HG02943 (cell line): ENCODE results near the gene MYPN.

Experiments
- ATAC-seq: cut with Tn5 transposase; IDR thresholded peaks from one replicate; pipeline ENCODE4 v1.9.1; 2021; ENCODE audit warnings: mild to moderate bottlenecking, low read depth, moderate library complexity; ENCODE audit not compliant: unreplicated experiment

The MYPN gene

GRCh38 chr10:68087685-68088401, 21.4 kb upstream of the MYPN start:
- ATAC-seq: no peak

- peak; percentile 76 for ATAC-seq
Measured at GRCh38 chr10:68088740-68089139, 20.5 kb upstream of the MYPN start.

DNA sequence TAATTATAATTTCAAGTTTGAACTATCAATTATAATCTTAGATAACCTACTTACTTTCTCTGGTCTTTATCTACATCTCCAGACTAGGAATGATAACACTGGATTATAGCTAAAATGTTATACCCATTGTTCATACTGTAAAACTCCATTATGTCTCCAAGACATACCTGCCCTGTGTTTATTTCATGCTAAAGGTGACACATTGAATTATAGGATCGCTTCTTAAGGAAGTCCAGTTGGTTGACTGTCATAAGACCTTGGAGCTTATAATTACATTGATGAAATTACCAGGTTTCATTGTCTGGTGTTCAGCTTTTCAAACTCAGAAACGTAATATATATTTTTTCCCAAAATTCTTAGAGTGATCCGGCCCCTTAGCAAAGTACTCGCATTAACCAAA, 18.7 kb upstream of the MYPN start:
- no peak for ATAC-seq

DNA sequence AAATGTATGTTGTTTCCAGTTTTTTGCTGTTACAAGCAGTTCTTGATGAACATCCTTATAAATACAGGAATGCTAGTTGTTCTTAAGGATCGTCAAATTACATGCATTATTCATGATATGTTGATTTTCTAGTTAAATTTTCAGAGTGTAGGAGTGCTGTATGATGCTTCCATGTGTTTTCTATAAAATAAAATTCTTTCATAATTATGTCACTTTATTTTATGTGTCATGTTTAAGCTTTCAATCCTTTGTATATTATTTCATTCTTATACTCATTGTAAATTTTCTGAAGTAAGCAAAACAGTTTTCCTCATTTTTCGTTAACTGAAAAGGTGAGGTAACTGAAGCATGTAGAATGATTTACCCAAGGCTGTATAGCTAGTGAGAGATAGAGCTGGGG, 16.8 kb upstream of the MYPN start:
- ATAC-seq: no peak

DNA sequence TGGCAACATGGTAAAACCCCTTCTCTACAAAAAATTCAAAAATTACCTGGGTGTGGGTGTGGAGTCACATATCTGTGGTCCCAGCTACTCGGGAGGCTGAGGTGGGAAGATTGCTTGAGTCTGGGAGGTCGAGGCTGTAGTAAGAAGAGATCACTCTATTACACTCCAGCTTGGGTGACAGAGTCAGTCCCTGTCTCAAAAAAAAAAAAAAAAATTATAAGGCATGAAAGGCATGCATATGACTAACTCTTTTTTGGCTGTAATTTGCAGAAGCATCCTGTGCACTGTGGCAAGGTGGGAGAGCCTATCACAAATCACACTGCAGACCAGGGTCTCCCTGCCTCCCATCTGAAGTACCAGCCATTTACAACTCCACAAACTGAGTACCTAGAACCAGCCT, 14.1 kb upstream of the MYPN start:
- ATAC-seq: no peak

DNA sequence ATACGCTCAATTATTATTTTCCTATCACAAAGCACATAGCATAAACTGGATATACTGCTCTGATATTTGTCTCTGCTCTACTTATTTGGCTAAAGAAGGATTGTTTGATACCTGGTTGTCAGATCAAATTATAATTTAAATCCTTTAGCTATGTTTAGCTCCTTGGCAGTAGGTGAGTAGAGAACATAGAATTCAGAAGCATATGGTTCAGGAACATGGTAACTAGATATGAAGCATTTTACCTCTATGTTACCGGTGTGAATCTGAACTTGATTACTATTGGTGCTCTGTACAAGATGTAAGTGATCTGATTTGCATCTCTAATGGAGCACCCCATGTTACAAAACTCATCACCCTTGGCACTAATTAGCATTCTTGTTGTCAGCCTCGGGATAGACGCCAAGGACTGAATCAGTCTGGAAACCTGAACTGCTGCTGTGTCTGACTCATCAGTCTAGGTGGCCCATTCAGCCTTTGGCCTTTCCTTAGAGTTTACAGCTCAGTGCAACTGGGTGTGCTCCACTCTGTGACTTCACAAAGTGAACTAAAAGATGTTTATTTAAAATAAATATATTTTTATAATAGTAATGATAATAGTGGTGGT, 12.3 kb upstream of the MYPN start:
- no peak for ATAC-seq

- ATAC-seq: no peak
Measured at GRCh38 chr10:68099736-68100135, 9.6 kb upstream of the MYPN start.

- ATAC-seq: no peak
Measured at GRCh38 chr10:68101066-68101465, 8.2 kb upstream of the MYPN start.

- no peak for ATAC-seq
Measured at GRCh38 chr10:68103261-68103878, 5.9 kb upstream of the MYPN start.

DNA sequence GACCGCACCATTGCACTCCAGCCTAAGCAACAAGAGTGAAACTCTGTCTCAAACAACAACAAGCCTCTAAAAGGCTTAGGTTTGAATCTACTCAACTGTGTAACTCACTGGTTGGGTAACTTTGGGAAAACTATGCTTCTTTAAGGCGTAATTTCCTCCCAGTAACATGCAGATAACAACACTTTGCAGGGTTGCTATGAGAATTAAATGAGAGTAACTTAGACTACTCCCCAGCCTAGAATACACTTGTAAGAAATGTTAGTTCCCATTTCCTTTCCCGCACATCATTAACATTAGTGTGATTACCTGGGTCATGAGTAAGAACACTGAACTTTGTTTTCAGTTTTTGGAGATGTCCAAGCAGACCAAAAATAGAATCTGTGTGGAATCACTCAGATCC, 5.4 kb upstream of the MYPN start:
- no peak for ATAC-seq

GRCh38 chr10:68105820-68106219, 3.5 kb upstream of the MYPN start:
- no peak for ATAC-seq

GRCh38 chr10:68106656-68107055, 2.6 kb upstream of the MYPN start:
- no peak for ATAC-seq

DNA sequence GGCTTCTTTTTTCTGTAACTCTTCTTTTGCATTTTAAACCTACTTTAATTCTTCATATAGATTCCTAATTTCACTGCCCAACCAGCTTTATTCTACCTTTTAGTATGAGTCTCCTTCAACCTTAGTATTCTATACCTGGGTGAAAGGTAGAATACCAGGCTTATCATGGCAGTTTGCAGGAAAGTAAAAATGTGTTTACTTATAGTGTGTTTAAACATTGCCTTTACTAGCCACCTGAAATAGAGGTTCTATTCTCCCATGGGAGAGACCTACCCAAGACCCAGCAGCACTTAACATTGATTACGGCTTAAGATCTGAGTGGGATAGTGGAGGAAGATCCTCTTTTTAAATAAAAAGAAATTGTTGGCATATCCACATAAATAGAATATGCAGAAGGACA, 1.6 kb upstream of the MYPN start:
- ATAC-seq: no peak

DNA sequence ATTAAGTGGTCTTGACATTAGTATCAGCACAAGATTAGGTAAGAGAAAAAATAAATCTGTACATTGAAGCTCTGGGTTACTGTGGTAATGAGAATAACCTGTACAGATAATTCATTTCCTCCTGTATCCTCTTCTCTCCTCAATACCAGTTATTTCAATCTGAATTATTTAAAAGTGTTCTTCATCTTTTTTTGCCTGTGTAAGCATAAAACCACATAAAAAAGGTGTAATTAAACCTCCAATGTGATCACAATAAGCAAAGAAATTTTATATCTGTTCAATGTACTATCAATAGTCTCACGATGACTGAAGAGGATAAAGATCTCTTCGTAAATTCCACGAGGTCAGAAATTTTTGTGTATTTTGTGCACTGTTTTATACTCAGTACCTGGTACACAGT, 1.2 kb upstream of the MYPN start:
- no peak for ATAC-seq

DNA sequence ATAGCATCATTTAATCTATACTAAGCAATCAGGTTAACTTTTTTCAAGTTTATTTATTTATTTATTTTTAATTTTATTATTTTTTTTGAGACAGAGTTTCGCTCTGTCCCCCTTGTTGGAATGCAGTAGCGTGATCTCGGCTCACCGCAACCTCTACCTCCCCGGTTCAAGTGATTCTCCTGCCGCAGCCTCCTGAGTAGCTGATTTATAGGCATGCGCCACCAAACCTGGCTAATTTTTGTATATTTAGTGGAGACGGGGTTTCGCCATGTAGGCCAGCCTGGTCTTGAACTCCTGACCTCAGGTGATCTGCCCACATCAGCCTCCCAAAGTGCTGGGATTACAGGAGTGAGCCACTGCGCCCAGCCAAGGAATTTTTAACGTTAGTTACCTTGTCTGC, 635 bp upstream of the MYPN start:
- ATAC-seq: no peak

DNA sequence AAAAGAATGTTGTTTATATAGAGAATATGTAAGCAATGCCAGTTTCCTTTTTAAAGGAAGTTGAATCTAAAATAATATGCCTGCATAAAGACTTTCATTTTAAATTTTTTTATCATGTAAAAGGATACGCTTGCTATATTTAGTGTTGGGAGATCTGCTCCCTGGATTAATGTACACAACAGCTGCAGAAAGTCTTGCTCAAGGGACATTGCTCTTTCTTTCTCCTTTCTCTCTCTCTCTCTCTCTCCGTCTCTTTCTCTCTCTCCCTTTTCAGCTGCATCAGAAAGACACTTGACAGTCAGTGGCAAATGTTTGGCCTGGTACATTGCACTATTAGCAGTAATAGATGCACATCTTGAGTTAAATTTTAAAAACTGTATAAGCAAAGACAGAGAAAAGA, 739 bp downstream of the MYPN start:
- no peak for ATAC-seq

DNA sequence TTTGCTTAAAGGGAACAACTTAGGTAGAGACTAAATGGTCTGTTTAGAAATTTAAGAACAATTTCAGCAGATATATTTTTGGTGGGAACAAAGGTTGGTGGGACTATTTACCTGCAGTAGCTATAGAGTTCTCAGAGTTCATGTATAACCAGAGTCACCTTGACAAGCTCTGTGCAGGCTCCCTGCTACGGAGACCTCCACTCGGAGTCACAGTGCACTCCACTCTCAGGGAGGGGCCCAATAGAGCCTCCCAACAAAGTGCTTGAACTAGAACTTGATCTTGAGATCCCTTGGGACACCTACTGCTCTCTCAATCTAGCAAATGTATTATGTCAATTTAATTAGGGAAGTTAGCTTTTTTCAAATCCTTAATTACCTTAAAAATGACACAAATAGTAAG, 2.3 kb downstream of the MYPN start:
- ATAC-seq: no peak

DNA sequence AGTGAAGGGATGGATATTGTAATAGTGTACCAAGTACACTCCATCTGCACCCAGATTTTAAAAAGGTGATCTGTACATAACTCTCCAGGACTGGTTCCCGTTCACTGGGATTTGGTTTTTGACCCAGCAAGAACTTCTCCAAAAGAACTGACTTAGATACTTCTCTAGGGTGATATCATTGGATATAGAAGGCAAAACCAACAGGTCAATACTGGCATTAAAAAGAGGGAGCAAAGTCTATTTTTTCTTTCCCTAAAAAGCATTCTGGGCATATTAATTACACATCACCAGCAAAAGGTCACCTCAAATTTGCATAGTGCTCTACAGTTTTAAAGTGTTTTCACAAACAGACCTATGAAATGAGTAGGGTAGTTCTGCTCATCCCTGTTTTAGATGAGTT, 3.5 kb downstream of the MYPN start:
- ATAC-seq: no peak

DNA sequence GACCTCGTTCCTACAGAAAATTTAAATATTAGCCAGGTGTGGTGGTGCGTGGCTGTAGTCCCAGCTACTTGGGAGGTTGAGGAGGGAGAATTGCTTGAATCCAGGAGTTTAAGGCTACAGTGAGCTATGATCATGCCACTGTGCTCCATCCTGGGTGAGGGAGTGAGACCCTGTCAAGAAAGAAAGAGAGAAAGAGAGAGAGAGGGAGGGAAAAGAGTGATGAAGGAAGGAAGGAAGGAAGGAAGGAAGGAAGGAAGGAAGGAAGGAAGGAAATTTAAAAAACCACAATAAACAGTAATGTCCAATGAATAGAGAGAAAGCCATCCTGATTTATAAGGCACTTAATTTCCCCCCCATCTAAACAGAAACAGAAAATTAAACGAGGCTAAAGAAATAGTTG, 9.4 kb downstream of the MYPN start:
- ATAC-seq: no peak

GRCh38 chr10:68121020-68121743, 11.9 kb downstream of the MYPN start:
- no peak for ATAC-seq

GRCh38 chr10:68121852-68122251, 12.6 kb downstream of the MYPN start:
- ATAC-seq: no peak

GRCh38 chr10:68124718-68125117, 15.4 kb downstream of the MYPN start:
- ATAC-seq: no peak
